ENCODE data around the gene C1orf159.

DNA sequence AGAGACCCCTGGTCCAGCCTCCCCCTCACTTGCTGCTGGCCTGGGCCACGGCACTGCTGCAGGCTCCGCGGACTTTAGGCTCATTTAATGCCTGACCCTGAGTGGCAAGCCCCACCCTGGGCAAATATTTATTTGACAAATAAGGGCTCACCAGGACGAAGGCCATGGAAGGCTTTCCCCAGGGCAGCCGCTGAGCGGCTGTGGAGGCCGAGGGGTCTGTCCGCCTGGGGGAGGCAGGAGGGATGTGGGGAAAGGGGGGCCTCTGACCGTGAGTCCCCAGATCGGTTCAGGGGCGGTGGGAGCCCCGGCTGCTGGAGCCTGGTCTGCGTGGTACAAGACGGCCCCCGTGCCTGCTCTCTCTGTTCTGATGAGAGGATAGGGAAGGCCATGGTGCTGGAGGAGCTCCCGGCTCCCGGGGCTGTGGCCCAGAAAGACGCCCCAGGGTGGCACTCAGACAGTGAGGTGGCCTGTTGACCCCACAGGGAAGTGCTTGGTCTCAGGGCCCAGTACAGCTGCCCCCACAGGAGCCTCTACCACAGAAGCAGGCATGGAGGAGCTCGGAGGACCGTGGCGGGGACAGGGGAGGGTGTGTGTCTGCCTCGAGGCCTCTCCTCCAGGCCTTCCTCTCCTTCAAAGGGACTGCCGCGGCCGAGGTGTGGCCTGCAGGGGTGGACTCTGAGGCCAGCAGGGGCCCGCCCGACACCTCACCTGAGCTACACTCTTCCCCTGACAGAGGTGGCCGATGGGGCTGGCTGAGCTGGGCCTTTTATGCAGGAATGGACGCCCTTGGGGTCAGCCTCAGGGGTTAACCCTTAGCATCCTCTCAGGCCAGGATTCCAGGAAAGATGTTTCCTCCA, 9.1 kb upstream of the C1orf159 start:
- TF ChIP-seq CTCF (IDR thresholded peaks at IDR 0.05; ENCODE audit: control extremely low read depth in 1 of 3, insufficient read depth in 1 of 3, low read depth in 1 of 3, low read length in 3 of 3) (no peak), ZNF274 (IDR thresholded peaks at IDR 0.05; ENCODE audit: borderline replicate concordance, extremely low read depth, low read length) (no peak)
- TF ChIP-seq, protein P1, sequence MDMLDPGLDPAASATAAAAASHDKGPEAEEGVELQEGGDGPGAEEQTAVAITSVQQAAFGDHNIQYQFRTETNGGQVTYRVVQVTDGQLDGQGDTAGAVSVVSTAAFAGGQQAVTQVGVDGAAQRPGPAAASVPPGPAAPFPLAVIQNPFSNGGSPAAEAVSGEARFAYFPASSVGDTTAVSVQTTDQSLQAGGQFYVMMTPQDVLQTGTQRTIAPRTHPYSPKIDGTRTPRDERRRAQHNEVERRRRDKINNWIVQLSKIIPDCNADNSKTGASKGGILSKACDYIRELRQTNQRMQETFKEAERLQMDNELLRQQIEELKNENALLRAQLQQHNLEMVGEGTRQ (IDR thresholded peaks at IDR 0.05; ENCODE audit: low read length): no peak

All from H1 (cell line).